Hepatocyte (in vitro differentiated cells): Measurements from ENCODE around the gene GALNT14. TPM values are rescaled to one million over a fixed set of nuclear protein-coding genes. Genes with fewer than 3 reads are reported as not detected.

Experiments used
- DNase-seq: peaks from one replicate; pipeline ENCODE4 v3.0.0-alpha.2; 2016; ENCODE audit warnings: low spot score
- H2AFZ ChIP-seq: fragments of 200-600 bp; sonication (generic); 2 replicates; pipeline ENCODE4 v1.6.0; 2016; ENCODE audit warnings: antibody characterized with exemption, mild to moderate bottlenecking
- H3K27ac ChIP-seq: fragments of 200-600 bp; sonication (generic); 2 replicates; pipeline ENCODE4 v1.5.1; 2016; ENCODE audit warnings: mild to moderate bottlenecking
- H3K27me3 ChIP-seq: fragments of 200-600 bp; sonication (generic); 2 replicates; pipeline ENCODE4 v1.6.1; 2016
- H3K36me3 ChIP-seq: fragments of 200-600 bp; sonication (generic); replicated peaks from 2 replicates; pipeline ENCODE4 v1.5.1; 2016; ENCODE audit warnings: low read depth; ENCODE audit not compliant: insufficient read depth
- H3K4me1 ChIP-seq: fragments of 200-600 bp; sonication (generic); 2 replicates; pipeline ENCODE4 v1.5.1; 2016; ENCODE audit warnings: mild to moderate bottlenecking, moderate library complexity; ENCODE audit not compliant: insufficient read depth
- H3K4me2 ChIP-seq: fragments of 200-600 bp; sonication (generic); 2 replicates; pipeline ENCODE4 v1.6.0; 2016
- H3K4me3 ChIP-seq: fragments of 200-600 bp; sonication (generic); 2 replicates; pipeline ENCODE4 v1.5.1; 2016; ENCODE audit warnings: mild to moderate bottlenecking
- H3K79me2 ChIP-seq: fragments of 200-600 bp; sonication (generic); 2 replicates; pipeline ENCODE4 v1.6.0; 2017; ENCODE audit warnings: mild to moderate bottlenecking
- H3K9me2 ChIP-seq: fragments of 200-600 bp; sonication (generic); replicated peaks from 2 replicates; pipeline ENCODE4 v1.6.0; 2017; ENCODE audit warnings: mild to moderate bottlenecking; ENCODE audit not compliant: insufficient read depth
- H3K9me3 ChIP-seq: fragments of 200-600 bp; sonication (generic); 2 replicates; pipeline ENCODE4 v1.5.1; 2016; ENCODE audit warnings: low read depth, mild to moderate bottlenecking
- H4K20me1 ChIP-seq: fragments of 200-600 bp; sonication (generic); 2 replicates; pipeline ENCODE4 v1.6.0; 2016; ENCODE audit warnings: mild to moderate bottlenecking; ENCODE audit not compliant: insufficient read depth, poor library complexity, severe bottlenecking
- EZH2 ChIP-seq: fragments of 200-600 bp; sonication (generic); IDR thresholded peaks from 2 replicates; pipeline ENCODE4 v1.6.1; 2016; ENCODE audit warnings: antibody characterized with exemption, mild to moderate bottlenecking, borderline replicate concordance
- EZH2phosphoT487 ChIP-seq: fragments of 200-600 bp; sonication (generic); IDR thresholded peaks from one replicate; pipeline ENCODE4 v1.6.1; 2018; ENCODE audit warnings: antibody characterized with exemption, mild to moderate bottlenecking, low read depth, moderate library complexity; ENCODE audit not compliant: unreplicated experiment, severe bottlenecking
- WGBS: methylation state at CpG from one replicate; pipeline ENCODE4 v1.1.6; 2016; ENCODE audit warnings: low lambda C conversion rate; ENCODE audit errors: missing lambda C conversion rate; 5-methylcytosine and 5-hydroxymethylcytosine counted together
- polyA plus RNA-seq: library from polyadenylated mRNA; unstranded; fragments of >200 nt; fragmentation: Nextera tagmentation; extraction: Ambion mirVana; gene quantifications from 2 replicates; pipeline ENCODE4 v1.2.1, GENCODE V29; 2016
- total RNA-seq: library from RNA; depleted of rRNA; stranded (reverse); fragments of >200 nt; gene quantifications from 2 replicates; pipeline ENCODE4 v1.2.3, GENCODE V29; 2014
- TF ChIP-seq, protein P1 (sequence below): fragments of 200-600 bp; sonication (generic); IDR thresholded peaks from 2 replicates; pipeline ENCODE4 v1.5.1; 2016; ENCODE audit warnings: antibody characterized with exemption, mild to moderate bottlenecking; ENCODE audit not compliant: poor library complexity

Gene GALNT14
- total and polyA plus RNA-seq, 2 experiments from 2014 or later: 2.2 to 2.9 TPM

- Histone ChIP-seq H3K4me3 (no peak overlapping the region), H3K79me2 (no peaks in the 10 kb centered on the region), H3K4me1 (no peaks in the 10 kb centered on the region), H3K27me3 (no peaks in the 10 kb centered on the region), H3K4me2 (no peak overlapping the region), H3K9me2 (no peaks in the 10 kb centered on the region), H3K36me3 (no peaks in the 10 kb centered on the region), H2AFZ (no peak overlapping the region), H3K9me3 (no peaks in the 10 kb centered on the region), H4K20me1 (no peaks in the 10 kb centered on the region), H3K27ac (no peak overlapping the region)
- DNase-seq: no peak
- 34% methylated on average over 3 of the region's 3 CpGs for WGBS
- TF ChIP-seq, protein P1, sequence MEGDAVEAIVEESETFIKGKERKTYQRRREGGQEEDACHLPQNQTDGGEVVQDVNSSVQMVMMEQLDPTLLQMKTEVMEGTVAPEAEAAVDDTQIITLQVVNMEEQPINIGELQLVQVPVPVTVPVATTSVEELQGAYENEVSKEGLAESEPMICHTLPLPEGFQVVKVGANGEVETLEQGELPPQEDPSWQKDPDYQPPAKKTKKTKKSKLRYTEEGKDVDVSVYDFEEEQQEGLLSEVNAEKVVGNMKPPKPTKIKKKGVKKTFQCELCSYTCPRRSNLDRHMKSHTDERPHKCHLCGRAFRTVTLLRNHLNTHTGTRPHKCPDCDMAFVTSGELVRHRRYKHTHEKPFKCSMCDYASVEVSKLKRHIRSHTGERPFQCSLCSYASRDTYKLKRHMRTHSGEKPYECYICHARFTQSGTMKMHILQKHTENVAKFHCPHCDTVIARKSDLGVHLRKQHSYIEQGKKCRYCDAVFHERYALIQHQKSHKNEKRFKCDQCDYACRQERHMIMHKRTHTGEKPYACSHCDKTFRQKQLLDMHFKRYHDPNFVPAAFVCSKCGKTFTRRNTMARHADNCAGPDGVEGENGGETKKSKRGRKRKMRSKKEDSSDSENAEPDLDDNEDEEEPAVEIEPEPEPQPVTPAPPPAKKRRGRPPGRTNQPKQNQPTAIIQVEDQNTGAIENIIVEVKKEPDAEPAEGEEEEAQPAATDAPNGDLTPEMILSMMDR: no peak
- no peak for TF ChIP-seq EZH2phosphoT487
- no peak for TF ChIP-seq EZH2
Measured at GRCh38 chr2:30871440-30871839, 266.8 kb downstream of the GALNT14 start.

- H3K27ac ChIP-seq: no peak overlapping the region
- no peak for DNase-seq
- H2AFZ ChIP-seq: no peak overlapping the region
- H3K4me1 ChIP-seq: no peaks in the 10 kb centered on the region
- H3K27me3 ChIP-seq: no peaks in the 10 kb centered on the region
- no peaks in the 10 kb centered on the region for H3K9me3 ChIP-seq
- no peaks in the 10 kb centered on the region for H3K36me3 ChIP-seq
- H3K4me3 ChIP-seq: no peak overlapping the region
- TF ChIP-seq EZH2: no peak
- no peak for TF ChIP-seq EZH2phosphoT487
- TF ChIP-seq, protein P1: no peak
- 100% methylated on average over 1 of the region's 1 CpG for WGBS
- no peaks in the 10 kb centered on the region for H4K20me1 ChIP-seq
- H3K4me2 ChIP-seq: no peak overlapping the region
- no peaks in the 10 kb centered on the region for H3K9me2 ChIP-seq
- no peaks in the 10 kb centered on the region for H3K79me2 ChIP-seq
Measured at GRCh38 chr2:30869988-30870387, 268.3 kb downstream of the GALNT14 start.

- Histone ChIP-seq H2AFZ (no peak overlapping the region), H3K4me3 (no peak overlapping the region), H3K79me2 (no peaks in the 10 kb centered on the region), H3K27me3 (no peaks in the 10 kb centered on the region), H3K9me3 (no peaks in the 10 kb centered on the region), H3K36me3 (no peaks in the 10 kb centered on the region), H3K9me2 (no peaks in the 10 kb centered on the region), H3K4me1 (no peaks in the 10 kb centered on the region), H3K27ac (no peak overlapping the region), H3K4me2 (no peak overlapping the region), H4K20me1 (no peaks in the 10 kb centered on the region)
- 83% methylated on average over 4 of the region's 4 CpGs for WGBS
- DNase-seq: no peak
- no peak for TF ChIP-seq EZH2phosphoT487
- TF ChIP-seq EZH2: no peak
- TF ChIP-seq, protein P1: no peak
Measured at GRCh38 chr2:30867385-30867784, 270.9 kb downstream of the GALNT14 start.

- WGBS: 87% methylated on average over 5 of the region's 5 CpGs
- H3K4me2 ChIP-seq: no peak overlapping the region
- no peak for TF ChIP-seq EZH2
- TF ChIP-seq, protein P1: no peak
- TF ChIP-seq EZH2phosphoT487: no peak
Measured at GRCh38 chr2:30866974-30867373, 271.3 kb downstream of the GALNT14 start.

More at GRCh38 chr2:30866974-30867373, 271.3 kb downstream of the GALNT14 start:
- Histone ChIP-seq H3K9me3 (no peaks in the 10 kb centered on the region), H2AFZ (no peak overlapping the region), H3K27ac (no peak overlapping the region), H3K9me2 (no peaks in the 10 kb centered on the region), H4K20me1 (no peaks in the 10 kb centered on the region), H3K36me3 (no peaks in the 10 kb centered on the region), H3K4me3 (no peak overlapping the region), H3K79me2 (no peaks in the 10 kb centered on the region), H3K4me1 (no peaks in the 10 kb centered on the region), H3K27me3 (no peaks in the 10 kb centered on the region)
- no peak for DNase-seq
